B cell (primary cell): ENCODE data around the gene KCNJ11. TPM values are rescaled to one million over a fixed set of nuclear protein-coding genes. Genes with fewer than 3 reads are reported as not detected.

Experiments used
- ATAC-seq: fragments of 200-7000 bp; cut with Tn5 transposase; one replicate; pipeline ENCODE4 v1.10.0; 2021; ENCODE audit warnings: low read depth, mild to moderate bottlenecking, moderate number of reproducible peaks, moderate library complexity
- CTCF ChIA-PET: fragments of 350-600 bp; sonication (Branson Sonifier 250); formaldehyde crosslinking; loops from one replicate; lab custom pipeline; 2021; ENCODE audit warnings: antibody characterized with exemption, inconsistent platforms; lab: Charles Lee
- POLR2A ChIA-PET: fragments of 350-600 bp; sonication (Branson Sonifier 250); formaldehyde crosslinking; loops from one replicate; lab custom pipeline; 2021; ENCODE audit warnings: antibody characterized with exemption; lab: Charles Lee
- DNase-seq: peaks from one replicate; pipeline ENCODE4 v3.0.0; 2013
- H2AFZ ChIP-seq: 2 replicates; pipeline ENCODE4 v1.6.1; 2012; ENCODE audit warnings: mild to moderate bottlenecking, low read depth, low read length; ENCODE audit not compliant: insufficient read depth, poor library complexity, severe bottlenecking
- H3K27ac ChIP-seq, 2 donors: 1 replicate in 1 of 2; 2 replicates in 1 of 2; pipeline ENCODE4 v1.5.1; 2012 to 2013; ENCODE audit warnings: low read length in 2 of 2, mild to moderate bottlenecking in 2 of 2, moderate library complexity in 1 of 2
- H3K27me3 ChIP-seq, 4 experiments: fragments of 200-600 bp in 1 of 4; sonication (generic) in 1 of 4; replicated peaks in 1 of 4; 1 replicate in 2 of 4; 2 replicates in 2 of 4; pipeline versions ENCODE4 v1.6.1 to v1.7.0; 2013 to 2016; ENCODE audit warnings: low read length in 3 of 4, mild to moderate bottlenecking in 2 of 4, mixed read lengths in 1 of 4, moderate library complexity in 1 of 4; ENCODE audit not compliant: insufficient read depth in 4 of 4, control insufficient read depth in 3 of 4; ENCODE audit errors: control extremely low read depth in 1 of 4
- H3K36me3 ChIP-seq, 2 experiments: replicated peaks in 1 of 2; 1 replicate in 1 of 2; 2 replicates in 1 of 2; pipeline versions ENCODE4 v1.6.1 to v1.7.1; 2013; ENCODE audit warnings: low read length in 1 of 2; ENCODE audit not compliant: insufficient read depth in 2 of 2, control insufficient read depth in 1 of 2; ENCODE audit errors: control extremely low read depth in 1 of 2, extremely low read depth in 1 of 2
- H3K4me1 ChIP-seq, 2 donors: fragments of 200-600 bp in 1 of 2; sonication (generic) in 1 of 2; 1 replicate in 1 of 2; 2 replicates in 1 of 2; pipeline versions ENCODE4 v1.5.1 to v1.6.1; 2013 to 2017; ENCODE audit warnings: low read length in 2 of 2; ENCODE audit not compliant: control insufficient read depth in 2 of 2, insufficient read depth in 2 of 2
- H3K4me2 ChIP-seq: replicated peaks from 2 replicates; pipeline ENCODE3; 2012; ENCODE audit warnings: mild to moderate bottlenecking, low read depth, low read length; ENCODE audit not compliant: poor library complexity, severe bottlenecking
- H3K4me3 ChIP-seq, 5 experiments: fragments of 200-600 bp in 1 of 5; sonication (generic) in 1 of 5; 1 replicate in 3 of 5; 2 replicates in 2 of 5; pipeline versions ENCODE4 v1.5.1 to v1.7.0; 2011 to 2016; ENCODE audit warnings: low read length in 4 of 5, mild to moderate bottlenecking in 4 of 5, low read depth in 2 of 5, control low read depth in 1 of 5, moderate library complexity in 1 of 5; ENCODE audit not compliant: insufficient read depth in 1 of 5; ENCODE audit errors: control extremely low read depth in 1 of 5, extremely low read depth in 1 of 5
- H3K79me2 ChIP-seq: fragments of 200-600 bp; sonication (generic); one replicate; pipeline ENCODE4 v1.6.0; 2016; ENCODE audit warnings: low read length; ENCODE audit not compliant: control insufficient read depth, insufficient read depth
- H3K9ac ChIP-seq: fragments of 200-600 bp; sonication (generic); 2 replicates; pipeline ENCODE4 v1.6.1; 2017; ENCODE audit warnings: mild to moderate bottlenecking, low read length, moderate library complexity
- H3K9me3 ChIP-seq, 3 donors: one replicate each; pipeline versions ENCODE4 v1.6.1 to v1.7.1; 2013; ENCODE audit warnings: low read length in 2 of 3; ENCODE audit not compliant: control insufficient read depth in 2 of 3, insufficient read depth in 1 of 3; ENCODE audit errors: control extremely low read depth in 1 of 3
- H4K20me1 ChIP-seq: 2 replicates; pipeline ENCODE4 v1.6.0; 2012; ENCODE audit warnings: mild to moderate bottlenecking, low read length; ENCODE audit not compliant: insufficient read depth, control insufficient read depth, poor library complexity, severe bottlenecking
- H3K27ac Mint-ChIP-seq: one replicate; pipeline ENCODE4 v1.8.0; 2021; ENCODE audit warnings: mixed read lengths
- H3K27me3 Mint-ChIP-seq: one replicate; pipeline ENCODE4 v1.8.0; 2021; ENCODE audit warnings: mixed read lengths
- H3K4me1 Mint-ChIP-seq: one replicate; pipeline ENCODE4 v1.8.0; 2021; ENCODE audit warnings: mixed read lengths
- H3K4me3 Mint-ChIP-seq: one replicate; pipeline ENCODE4 v1.8.0; 2021; ENCODE audit warnings: mixed read lengths
- H3K9me3 Mint-ChIP-seq: one replicate; pipeline ENCODE4 v1.8.0; 2022; ENCODE audit warnings: mixed read lengths; ENCODE audit not compliant: insufficient read depth
- EZH2 ChIP-seq: IDR thresholded peaks from 2 replicates; pipeline ENCODE4 v1.6.1; 2012; ENCODE audit warnings: borderline replicate concordance, low read depth, mild to moderate bottlenecking, moderate library complexity, low read length; ENCODE audit not compliant: insufficient read depth, poor library complexity, severe bottlenecking
- WGBS: methylation state at CpG from one replicate; pipeline ENCODE4 v1.1.5; 2013; ENCODE audit warnings: missing lambda C conversion rate; ENCODE audit not compliant: insufficient coverage; 5-methylcytosine and 5-hydroxymethylcytosine counted together
- intact Hi-C: fragments of 100-400 bp; cut with micrococcal nuclease; formaldehyde crosslinking; loops from one replicate; pipeline ENCODE4 v1.10.0; 2022
- polyA plus RNA-seq: library from polyadenylated mRNA; depleted of rRNA; stranded (reverse); fragments of >200 nt; gene quantifications from 2 replicates; pipeline ENCODE4 v1.2.3, GENCODE V29; 2012
- total RNA-seq, 2 donors: library from RNA; stranded (reverse); fragments of 120-200 nt in 1 of 2; gene quantifications; 1 replicate in 1 of 2; 2 replicates in 1 of 2; pipeline versions ENCODE4 v1.2.3 to v1.2.4, GENCODE V29; 2013 to 2022
- TF ChIP-seq, protein P1 (sequence below): fragments of 200-600 bp; IDR thresholded peaks from one replicate; pipeline ENCODE4 v1.8.0; 2022; ENCODE audit warnings: antibody characterized with exemption, mild to moderate bottlenecking

KCNJ11 gene
- total and polyA plus RNA-seq, 2 donors (not counting 1 experiment from before 2014, with no cell fraction given), result 1.4 to 2.1 TPM

DNA sequence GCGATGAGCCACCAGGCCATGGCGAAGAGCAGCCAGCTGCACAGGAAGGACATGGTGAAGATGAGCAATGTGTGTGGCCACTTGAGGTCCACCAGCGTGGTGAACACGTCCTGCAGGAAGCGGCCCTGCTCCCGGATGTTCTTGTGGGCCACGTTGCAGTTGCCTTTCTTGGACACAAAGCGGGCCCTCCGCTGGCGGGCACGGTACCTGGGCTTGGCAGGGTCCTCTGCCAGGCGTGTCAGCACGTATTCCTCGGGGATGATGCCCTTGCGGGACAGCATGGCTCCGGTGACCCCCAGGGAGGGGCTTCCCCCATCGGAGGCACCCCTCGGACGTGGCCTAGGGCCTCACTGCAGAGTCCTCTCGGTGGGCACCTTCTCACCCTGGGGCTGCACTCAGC lies 648 bp downstream of the KCNJ11 start:
- H3K4me1 Mint-ChIP-seq, result peaks cover 16% of the 10 kb centered on the region
- Histone ChIP-seq H3K4me2 (no peak overlapping the region), H3K4me3 (no peak overlapping the region), H4K20me1 (no peaks in the 10 kb centered on the region), H3K36me3 (no peaks in the 10 kb centered on the region), H3K9me3 (no peaks in the 10 kb centered on the region), H3K27me3 (peaks cover 0 to 2% (median 0%) of the 10 kb centered on the region in 4 experiments), H3K79me2 (no peaks in the 10 kb centered on the region), H3K9ac (no peak overlapping the region), H2AFZ (no peak overlapping the region), H3K27ac (no peak overlapping the region), H3K4me1 (peaks cover 4 to 33% of the 10 kb centered on the region in 2 donors)
- no peaks in the 10 kb centered on the region for H3K9me3 Mint-ChIP-seq
- H3K27me3 Mint-ChIP-seq, result peaks cover 5% of the 10 kb centered on the region
- intact Hi-C loops, result loop anchor here (2.0 to 10.0 kb wide), 3 partner anchors 179 to 627 kb away; partner anchors contain the start of genes RPS13 and SERGEF
- POLR2A ChIA-PET, result no interaction called here
- CTCF ChIA-PET, result interaction anchor here (0.7 to 5.4 kb wide), 3 partner anchors 9 to 118 kb away, joined by 3 to 31 read pairs (median 13); no protein-coding TSS in a partner anchor
- peak overlapping the region; percentile 85 for H3K4me3 Mint-ChIP-seq
- WGBS, result 86% methylated on average over 20 of the region's 20 CpGs
- peak; percentile 25 for DNase-seq
- TF ChIP-seq EZH2, result no peak
- TF ChIP-seq, protein P1, sequence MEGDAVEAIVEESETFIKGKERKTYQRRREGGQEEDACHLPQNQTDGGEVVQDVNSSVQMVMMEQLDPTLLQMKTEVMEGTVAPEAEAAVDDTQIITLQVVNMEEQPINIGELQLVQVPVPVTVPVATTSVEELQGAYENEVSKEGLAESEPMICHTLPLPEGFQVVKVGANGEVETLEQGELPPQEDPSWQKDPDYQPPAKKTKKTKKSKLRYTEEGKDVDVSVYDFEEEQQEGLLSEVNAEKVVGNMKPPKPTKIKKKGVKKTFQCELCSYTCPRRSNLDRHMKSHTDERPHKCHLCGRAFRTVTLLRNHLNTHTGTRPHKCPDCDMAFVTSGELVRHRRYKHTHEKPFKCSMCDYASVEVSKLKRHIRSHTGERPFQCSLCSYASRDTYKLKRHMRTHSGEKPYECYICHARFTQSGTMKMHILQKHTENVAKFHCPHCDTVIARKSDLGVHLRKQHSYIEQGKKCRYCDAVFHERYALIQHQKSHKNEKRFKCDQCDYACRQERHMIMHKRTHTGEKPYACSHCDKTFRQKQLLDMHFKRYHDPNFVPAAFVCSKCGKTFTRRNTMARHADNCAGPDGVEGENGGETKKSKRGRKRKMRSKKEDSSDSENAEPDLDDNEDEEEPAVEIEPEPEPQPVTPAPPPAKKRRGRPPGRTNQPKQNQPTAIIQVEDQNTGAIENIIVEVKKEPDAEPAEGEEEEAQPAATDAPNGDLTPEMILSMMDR, result no peak
- H3K27ac Mint-ChIP-seq, result no peak overlapping the region
- no peak for ATAC-seq

DNA sequence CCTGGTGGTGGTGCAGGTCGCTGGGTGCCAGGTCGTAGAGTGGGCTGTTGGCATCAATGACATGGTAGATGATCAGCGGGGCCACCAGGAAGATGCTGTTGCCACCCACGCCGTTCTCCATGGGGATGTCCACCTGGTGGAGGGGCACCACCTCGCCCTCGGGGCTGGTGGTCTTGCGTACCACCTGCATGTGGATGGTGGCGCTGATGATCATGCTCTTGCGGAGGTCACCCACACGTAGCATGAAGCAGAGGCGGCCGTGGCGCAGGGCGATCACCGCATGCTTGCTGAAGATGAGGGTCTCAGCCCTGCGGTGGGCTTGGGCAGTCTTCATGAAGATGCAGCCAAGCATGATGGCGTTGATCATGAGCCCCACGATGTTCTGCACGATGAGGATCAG lies 1.2 kb downstream of the KCNJ11 start:
- Mint-ChIP-seq H3K4me3 (peak overlapping the region; percentile 72), H3K4me1 (peaks cover 16% of the 10 kb centered on the region)
- 97% methylated on average over 20 of the region's 20 CpGs for WGBS

More for the DNA sequence above, 1.2 kb downstream of the KCNJ11 start:
- peaks cover 5% of the 10 kb centered on the region for H3K27me3 Mint-ChIP-seq
- Histone ChIP-seq H3K4me2 (no peak overlapping the region), H3K9me3 (no peaks in the 10 kb centered on the region), H3K4me3 (no peak overlapping the region), H2AFZ (no peak overlapping the region), H3K36me3 (no peaks in the 10 kb centered on the region), H3K27ac (no peak overlapping the region), H3K4me1 (peaks cover 4 to 33% of the 10 kb centered on the region in 2 donors), H4K20me1 (no peaks in the 10 kb centered on the region), H3K79me2 (no peaks in the 10 kb centered on the region), H3K27me3 (peaks cover 0 to 2% (median 0%) of the 10 kb centered on the region in 4 experiments), H3K9ac (no peak overlapping the region)
- H3K9me3 Mint-ChIP-seq, result no peaks in the 10 kb centered on the region
- no peak for DNase-seq
- ATAC-seq, result no peak
- ChIA-PET CTCF (interaction anchor here (1.2 to 5.4 kb wide), 4 partner anchors 12 to 141 kb away, joined by 3 to 31 read pairs (median 5); no protein-coding TSS in a partner anchor), POLR2A (no interaction called here)
- intact Hi-C loops, result loop anchor here (5.0 to 10.0 kb wide), 2 partner anchors 310 to 628 kb away; partner anchors contain the start of genes RPS13 and SERGEF
- H3K27ac Mint-ChIP-seq, result peak overlapping the region; percentile 32
- no peak for TF ChIP-seq EZH2
- TF ChIP-seq, protein P1, result no peak
